HepG2 (cell line): ENCODE data around the gene DISP2. TPM values are rescaled to one million over a fixed set of nuclear protein-coding genes. Genes with fewer than 3 reads are reported as not detected.

Experiments
- CENPT ChIP-seq: sonication (generic); formaldehyde crosslinking; IDR thresholded peaks from 2 replicates; pipeline ENCODE4 v1.8.0; 2022; ENCODE audit warnings: low read depth, mild to moderate bottlenecking, moderate library complexity, missing genetic modification reagents
- E2F5 ChIP-seq: sonication (generic); formaldehyde crosslinking; conservative IDR thresholded peaks from 2 replicates; pipeline ENCODE4 v1.4.0; 2020; ENCODE audit warnings: missing genetic modification reagents
- FOSL1 ChIP-seq: sonication (generic); formaldehyde crosslinking; IDR thresholded peaks from 2 replicates; pipeline ENCODE4 v1.9.0; 2021; ENCODE audit warnings: missing genetic modification reagents, borderline replicate concordance
- GATA4 ChIP-seq: sonication (generic); IDR thresholded peaks from 2 replicates; pipeline ENCODE4 v1.6.1; 2016; ENCODE audit warnings: antibody characterized with exemption, low read depth, borderline replicate concordance
- KAT7 ChIP-seq: IDR thresholded peaks from 2 replicates; pipeline ENCODE4 v1.6.1; 2018; ENCODE audit warnings: borderline replicate concordance, missing compliant biosample characterization
- KDM2A ChIP-seq: sonication (generic); formaldehyde crosslinking; IDR thresholded peaks from 2 replicates; pipeline ENCODE4 v1.4.0; 2020; ENCODE audit warnings: low read depth, missing genetic modification reagents, borderline replicate concordance
- MIXL1 ChIP-seq: IDR thresholded peaks from 2 replicates; pipeline ENCODE4 v1.6.1; 2016
- RCOR2 ChIP-seq: IDR thresholded peaks from 2 replicates; pipeline ENCODE4 v1.6.1; 2016; ENCODE audit warnings: missing biosample characterization, missing genetic modification reagents
- TCF7L2 ChIP-seq: IDR thresholded peaks from 2 replicates; pipeline ENCODE4 v1.6.1; 2011; ENCODE audit warnings: mild to moderate bottlenecking, low read depth, low read length, moderate library complexity
- TFE3 ChIP-seq: IDR thresholded peaks from 2 replicates; pipeline ENCODE4 v1.6.1; 2016
- U2AF1 ChIP-seq: fragments of 200-400 bp; formaldehyde crosslinking; optimal IDR thresholded peaks from 2 replicates; pipeline ENCODE3; 2017; ENCODE audit warnings: mild to moderate bottlenecking, low read depth, low read length
- ZFP36 ChIP-seq: fragments of 150-350 bp; IDR thresholded peaks from 2 replicates; pipeline ENCODE4 v1.6.1; 2018; ENCODE audit warnings: borderline replicate concordance, low read length, low read depth; ENCODE audit not compliant: partially characterized antibody
- ZNF709 ChIP-seq: sonication (generic); formaldehyde crosslinking; IDR thresholded peaks from 2 replicates; pipeline ENCODE4 v1.5.0; 2020; ENCODE audit warnings: mild to moderate bottlenecking, missing genetic modification reagents
- ZNF710 ChIP-seq: sonication (generic); formaldehyde crosslinking; IDR thresholded peaks from 2 replicates; pipeline ENCODE4 v1.5.0; 2020; ENCODE audit warnings: mild to moderate bottlenecking, missing genetic modification reagents, borderline replicate concordance
- polyA plus RNA-seq, 8 experiments: library from polyadenylated mRNA; depleted of rRNA in 3 of 8; stranded (reverse) in 7 of 8; unstranded in 1 of 8; fragments of >200 nt; fragmentation: Illumina TruSeq in 4 of 8; extraction: Trizol in 4 of 8; gene quantifications; 2 replicates each; pipeline versions ENCODE4 v1.2.1 to v1.2.3, GENCODE V29; 2011 to 2016; ENCODE audit warnings: low read depth in 4 of 8, missing spikeins in 1 of 8, mixed read lengths in 1 of 8; ENCODE audit not compliant: insufficient read depth in 1 of 8
- total RNA-seq, 5 experiments: library from RNA; depleted of rRNA; stranded (reverse); fragments of >200 nt; fragmentation: Illumina TruSeq; extraction: Trizol; gene quantifications; 2 replicates each; pipeline ENCODE4 v1.2.3, GENCODE V29; 2016; ENCODE audit warnings: low read depth in 1 of 5
- TF ChIP-seq, protein P1 (sequence below): sonication (generic); formaldehyde crosslinking; IDR thresholded peaks from 2 replicates; pipeline ENCODE4 v1.4.0; 2020; ENCODE audit warnings: missing genetic modification reagents, borderline replicate concordance
- TF ChIP-seq, protein P2 (sequence below): sonication (generic); formaldehyde crosslinking; IDR thresholded peaks from 2 replicates; pipeline ENCODE4 v1.4.0; 2020; ENCODE audit warnings: missing genetic modification reagents

DISP2 gene
- total and polyA plus RNA-seq, 2 of the 13 experiments (the other 11 are each of a cell fraction or from before 2014, with no cell fraction given): 0.09 to 0.32 TPM

DNA sequence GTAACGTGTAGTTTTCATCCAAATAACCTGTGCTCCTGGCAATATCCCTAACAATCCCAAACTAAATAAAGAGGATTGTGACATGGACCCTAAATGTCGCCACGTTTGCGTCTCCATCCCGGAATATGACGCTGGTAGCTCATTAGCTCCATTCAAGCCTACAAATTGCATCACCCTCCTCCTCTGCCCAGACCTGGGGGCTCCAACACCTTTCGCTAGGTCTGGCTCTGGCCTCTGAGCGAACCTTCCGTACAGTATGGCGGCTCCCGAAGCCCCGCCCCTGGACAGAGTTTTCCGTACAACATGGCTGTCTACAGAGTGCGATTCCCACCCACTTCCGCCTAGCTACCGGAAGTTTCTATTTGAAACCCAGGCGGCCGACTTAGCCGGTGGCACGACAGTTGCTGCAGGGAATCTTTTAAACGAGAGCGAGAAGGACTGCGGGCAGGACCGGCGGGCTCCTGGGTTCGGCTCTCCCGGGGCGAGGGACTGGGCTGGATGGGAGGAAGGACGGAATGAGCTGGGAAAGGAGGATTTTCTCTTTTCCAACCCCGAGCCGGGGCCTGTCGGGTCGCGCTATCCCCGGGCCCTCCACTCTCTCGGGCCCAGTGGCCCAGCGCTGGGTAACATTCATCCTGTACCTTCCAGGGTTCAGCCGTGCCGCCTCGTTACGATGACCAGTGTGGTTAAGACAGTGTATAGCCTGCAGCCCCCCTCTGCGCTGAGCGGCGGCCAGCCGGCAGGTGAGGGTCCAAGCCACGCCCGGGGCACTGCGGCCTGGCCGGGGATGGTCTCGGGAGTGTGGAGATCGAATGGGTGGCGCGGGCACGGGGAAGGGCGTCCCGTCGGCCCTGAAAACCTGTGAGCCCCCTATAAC, 24.8 kb downstream of the DISP2 start, which contains the start of gene KNSTRN (continued):
- TF ChIP-seq, protein P1, sequence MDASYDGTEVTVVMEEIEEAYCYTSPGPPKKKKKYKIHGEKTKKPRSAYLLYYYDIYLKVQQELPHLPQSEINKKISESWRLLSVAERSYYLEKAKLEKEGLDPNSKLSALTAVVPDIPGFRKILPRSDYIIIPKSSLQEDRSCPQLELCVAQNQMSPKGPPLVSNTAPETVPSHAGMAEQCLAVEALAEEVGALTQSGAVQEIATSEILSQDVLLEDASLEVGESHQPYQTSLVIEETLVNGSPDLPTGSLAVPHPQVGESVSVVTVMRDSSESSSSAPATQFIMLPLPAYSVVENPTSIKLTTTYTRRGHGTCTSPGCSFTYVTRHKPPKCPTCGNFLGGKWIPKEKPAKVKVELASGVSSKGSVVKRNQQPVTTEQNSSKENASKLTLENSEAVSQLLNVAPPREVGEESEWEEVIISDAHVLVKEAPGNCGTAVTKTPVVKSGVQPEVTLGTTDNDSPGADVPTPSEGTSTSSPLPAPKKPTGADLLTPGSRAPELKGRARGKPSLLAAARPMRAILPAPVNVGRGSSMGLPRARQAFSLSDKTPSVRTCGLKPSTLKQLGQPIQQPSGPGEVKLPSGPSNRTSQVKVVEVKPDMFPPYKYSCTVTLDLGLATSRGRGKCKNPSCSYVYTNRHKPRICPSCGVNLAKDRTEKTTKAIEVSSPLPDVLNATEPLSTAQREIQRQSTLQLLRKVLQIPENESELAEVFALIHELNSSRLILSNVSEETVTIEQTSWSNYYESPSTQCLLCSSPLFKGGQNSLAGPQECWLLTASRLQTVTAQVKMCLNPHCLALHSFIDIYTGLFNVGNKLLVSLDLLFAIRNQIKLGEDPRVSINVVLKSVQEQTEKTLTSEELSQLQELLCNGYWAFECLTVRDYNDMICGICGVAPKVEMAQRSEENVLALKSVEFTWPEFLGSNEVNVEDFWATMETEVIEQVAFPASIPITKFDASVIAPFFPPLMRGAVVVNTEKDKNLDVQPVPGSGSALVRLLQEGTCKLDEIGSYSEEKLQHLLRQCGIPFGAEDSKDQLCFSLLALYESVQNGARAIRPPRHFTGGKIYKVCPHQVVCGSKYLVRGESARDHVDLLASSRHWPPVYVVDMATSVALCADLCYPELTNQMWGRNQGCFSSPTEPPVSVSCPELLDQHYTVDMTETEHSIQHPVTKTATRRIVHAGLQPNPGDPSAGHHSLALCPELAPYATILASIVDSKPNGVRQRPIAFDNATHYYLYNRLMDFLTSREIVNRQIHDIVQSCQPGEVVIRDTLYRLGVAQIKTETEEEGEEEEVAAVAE (CRISPR knock-in tag): peak; percentile 30; the same call in 1 of the 2 replicates
- no peak for TF ChIP-seq TFE3 (CRISPR knock-in tag)
- TF ChIP-seq ZNF709 (CRISPR knock-in tag): no peak
- peak; percentile 54 for TF ChIP-seq KDM2A (CRISPR knock-in tag)
- TF ChIP-seq CENPT (CRISPR knock-in tag): no peak
- peak; percentile 49; the same call in 1 of the 2 replicates for TF ChIP-seq GATA4
- no peak for TF ChIP-seq KAT7 (CRISPR knock-in tag)
- TF ChIP-seq ZFP36: no peak
- no peak for TF ChIP-seq MIXL1
- no peak for TF ChIP-seq RCOR2 (CRISPR knock-in tag)
- TF ChIP-seq, protein P2, sequence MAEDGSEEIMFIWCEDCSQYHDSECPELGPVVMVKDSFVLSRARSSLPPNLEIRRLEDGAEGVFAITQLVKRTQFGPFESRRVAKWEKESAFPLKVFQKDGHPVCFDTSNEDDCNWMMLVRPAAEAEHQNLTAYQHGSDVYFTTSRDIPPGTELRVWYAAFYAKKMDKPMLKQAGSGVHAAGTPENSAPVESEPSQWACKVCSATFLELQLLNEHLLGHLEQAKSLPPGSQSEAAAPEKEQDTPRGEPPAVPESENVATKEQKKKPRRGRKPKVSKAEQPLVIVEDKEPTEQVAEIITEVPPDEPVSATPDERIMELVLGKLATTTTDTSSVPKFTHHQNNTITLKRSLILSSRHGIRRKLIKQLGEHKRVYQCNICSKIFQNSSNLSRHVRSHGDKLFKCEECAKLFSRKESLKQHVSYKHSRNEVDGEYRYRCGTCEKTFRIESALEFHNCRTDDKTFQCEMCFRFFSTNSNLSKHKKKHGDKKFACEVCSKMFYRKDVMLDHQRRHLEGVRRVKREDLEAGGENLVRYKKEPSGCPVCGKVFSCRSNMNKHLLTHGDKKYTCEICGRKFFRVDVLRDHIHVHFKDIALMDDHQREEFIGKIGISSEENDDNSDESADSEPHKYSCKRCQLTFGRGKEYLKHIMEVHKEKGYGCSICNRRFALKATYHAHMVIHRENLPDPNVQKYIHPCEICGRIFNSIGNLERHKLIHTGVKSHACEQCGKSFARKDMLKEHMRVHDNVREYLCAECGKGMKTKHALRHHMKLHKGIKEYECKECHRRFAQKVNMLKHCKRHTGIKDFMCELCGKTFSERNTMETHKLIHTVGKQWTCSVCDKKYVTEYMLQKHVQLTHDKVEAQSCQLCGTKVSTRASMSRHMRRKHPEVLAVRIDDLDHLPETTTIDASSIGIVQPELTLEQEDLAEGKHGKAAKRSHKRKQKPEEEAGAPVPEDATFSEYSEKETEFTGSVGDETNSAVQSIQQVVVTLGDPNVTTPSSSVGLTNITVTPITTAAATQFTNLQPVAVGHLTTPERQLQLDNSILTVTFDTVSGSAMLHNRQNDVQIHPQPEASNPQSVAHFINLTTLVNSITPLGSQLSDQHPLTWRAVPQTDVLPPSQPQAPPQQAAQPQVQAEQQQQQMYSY: no peak
- TF ChIP-seq TCF7L2: no peak
- TF ChIP-seq ZNF710 (CRISPR knock-in tag): no peak
- no peak for TF ChIP-seq FOSL1 (CRISPR knock-in tag)
- no peak for TF ChIP-seq U2AF1
- 0 out of 2 replicates have a peak, but pooled peaks have one; percentile 27 for TF ChIP-seq E2F5 (CRISPR knock-in tag)
